HG02938 (cell line): Measurements from ENCODE around the gene LAMTOR1.

Source experiments
- ATAC-seq: cut with Tn5 transposase; IDR thresholded peaks from one replicate; pipeline ENCODE4 v1.9.1; 2021; ENCODE audit warnings: mild to moderate bottlenecking, moderate library complexity; ENCODE audit not compliant: unreplicated experiment

The LAMTOR1 gene

DNA sequence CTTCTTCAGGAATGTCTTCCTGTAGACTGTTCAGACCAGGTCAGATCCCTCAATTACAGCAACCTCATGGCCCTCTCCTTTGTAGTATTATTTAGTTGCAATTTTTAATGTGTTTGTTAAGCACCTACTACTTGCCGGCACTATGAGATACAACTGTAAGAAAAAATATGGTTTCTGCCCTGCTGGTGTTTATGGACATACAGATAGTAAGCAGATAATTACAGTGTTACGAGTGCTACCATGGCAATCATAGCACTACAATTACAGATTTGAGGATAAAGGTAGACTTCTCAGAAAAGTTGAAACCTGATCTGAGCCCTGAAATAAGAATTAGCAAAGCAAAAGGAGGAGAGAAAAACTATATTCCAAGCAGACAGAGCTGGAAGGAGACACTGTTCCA is 19.7 kb downstream of the LAMTOR1 start:
- no peak for ATAC-seq

DNA sequence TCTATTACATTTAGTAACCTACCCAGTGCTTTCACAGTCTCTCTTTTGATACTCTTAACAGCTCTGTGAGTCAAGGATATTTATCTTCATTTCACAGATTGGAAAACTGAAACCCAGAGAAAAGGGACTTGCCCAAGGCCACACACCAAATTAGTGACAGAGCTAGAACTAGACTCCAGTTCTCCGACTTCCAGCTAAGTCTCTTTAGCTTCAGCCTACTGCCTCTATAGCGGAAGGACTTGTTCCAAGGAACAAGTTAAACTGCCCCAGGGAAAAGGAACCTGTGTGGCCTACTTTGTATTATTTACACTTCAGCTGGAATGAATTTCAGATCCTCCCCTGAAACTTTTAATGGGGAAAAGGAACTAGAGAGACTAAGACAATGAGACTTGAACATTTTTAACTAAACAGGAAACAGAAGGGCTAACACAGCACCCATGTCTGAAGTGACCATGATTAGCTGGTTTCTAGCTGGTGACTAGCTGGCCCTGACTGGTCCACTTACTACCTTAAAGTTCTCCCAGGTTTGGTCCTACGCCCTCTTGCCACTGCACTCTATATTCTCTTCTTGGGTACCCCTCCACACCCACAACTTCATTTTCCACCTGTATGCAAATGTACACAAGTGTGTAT is 21.2 kb downstream of the LAMTOR1 start:
- no peak for ATAC-seq

DNA sequence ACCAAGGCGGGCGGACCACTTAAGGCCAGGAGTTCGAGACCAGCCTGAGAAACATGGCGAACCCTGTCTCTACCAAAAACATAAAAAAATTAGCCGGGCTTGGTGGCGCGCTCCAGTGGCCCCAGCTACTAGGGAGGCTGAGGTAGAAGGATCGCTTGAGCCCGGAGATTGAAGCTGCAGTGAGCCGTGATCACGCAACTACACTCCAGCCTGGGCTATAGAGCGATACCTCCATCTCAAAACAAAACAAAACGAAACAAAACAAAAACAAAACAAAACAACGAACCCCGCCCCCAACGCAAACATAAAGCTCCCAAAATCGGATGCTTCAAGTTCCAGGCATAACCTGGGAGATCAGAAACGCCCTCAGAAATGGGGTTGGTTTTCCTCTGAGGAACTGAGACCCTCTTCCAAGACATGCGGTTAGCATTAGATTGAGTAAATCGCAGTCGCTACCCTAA is 21.9 kb downstream of the LAMTOR1 start:
- no peak for ATAC-seq

DNA sequence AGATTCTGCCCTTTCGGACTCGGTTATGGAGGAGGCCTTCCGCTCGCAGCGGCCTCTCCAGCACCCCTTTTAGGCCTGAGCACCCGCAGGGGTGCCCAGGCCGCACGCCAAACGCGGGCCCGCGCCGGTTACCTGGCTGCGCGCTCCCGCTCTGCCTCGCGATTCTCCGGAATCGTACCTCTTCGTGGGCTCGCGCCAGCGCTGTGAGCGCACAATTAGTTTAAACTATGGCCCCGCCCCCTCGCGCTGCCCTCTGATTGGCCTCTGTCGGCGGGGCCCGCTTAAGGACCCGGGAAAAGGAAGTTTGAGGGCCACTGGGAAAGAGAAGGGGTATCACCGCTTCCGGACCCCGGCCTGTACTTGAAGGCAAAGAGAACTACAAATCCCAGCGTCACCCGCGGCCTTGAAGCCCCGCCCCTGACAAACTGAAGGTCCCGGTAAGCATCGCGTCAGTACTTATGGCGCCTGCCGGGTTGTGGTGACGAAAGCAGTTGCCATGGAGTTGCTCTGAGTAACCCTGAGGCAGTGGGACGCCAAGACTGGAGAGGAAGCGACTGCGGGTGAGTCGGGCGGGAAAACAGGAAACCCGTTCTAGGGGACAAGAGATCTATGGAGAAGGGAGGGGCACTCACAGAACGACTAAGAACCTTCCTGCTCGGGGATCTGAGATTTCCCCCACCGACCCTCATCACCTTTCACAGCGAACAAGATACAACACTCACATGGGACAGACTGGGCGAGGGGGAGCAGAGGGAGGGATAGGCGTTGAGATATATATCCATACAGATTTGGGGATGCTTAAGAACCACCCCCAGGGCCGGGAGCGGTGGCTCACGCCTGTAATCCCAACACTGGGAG is 22.5 kb downstream of the LAMTOR1 start, which contains the start of the genes LRRC51 and NUMA1:
LRRC51 (plus strand) TSS at position 525 of the 858 bp plus-strand sequence. CDS start 8,234 bp downstream, outside the sequence.
NUMA1 (minus strand) TSS at position 217 of the 858 bp plus-strand sequence. CDS start 44,599 bp downstream, outside the sequence.
- ATAC-seq, result peak; percentile 96

DNA sequence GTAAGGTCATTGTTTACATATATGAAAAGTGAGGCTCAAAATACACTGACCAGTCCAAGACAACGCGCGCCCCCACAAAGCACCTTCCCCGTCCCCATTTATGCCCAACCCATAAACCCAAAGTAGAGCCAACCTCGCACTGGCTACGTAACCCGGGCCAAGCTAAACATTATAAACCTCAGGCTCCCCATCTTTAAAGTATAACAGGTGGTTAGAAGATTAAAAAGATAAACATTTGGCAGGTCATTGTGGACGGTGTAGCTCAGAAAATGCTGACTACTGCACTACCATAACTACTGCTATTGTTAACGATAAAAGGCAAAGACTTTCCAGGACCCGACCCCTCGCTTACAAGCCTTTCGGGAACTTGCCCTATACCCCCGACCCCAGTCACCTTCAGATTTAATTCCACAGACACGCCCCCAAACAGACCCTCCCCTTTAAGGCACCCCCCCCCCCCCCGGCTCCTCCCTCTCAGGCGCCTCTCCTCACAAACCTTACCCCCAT is 23.2 kb downstream of the LAMTOR1 start:
- no peak for ATAC-seq

DNA sequence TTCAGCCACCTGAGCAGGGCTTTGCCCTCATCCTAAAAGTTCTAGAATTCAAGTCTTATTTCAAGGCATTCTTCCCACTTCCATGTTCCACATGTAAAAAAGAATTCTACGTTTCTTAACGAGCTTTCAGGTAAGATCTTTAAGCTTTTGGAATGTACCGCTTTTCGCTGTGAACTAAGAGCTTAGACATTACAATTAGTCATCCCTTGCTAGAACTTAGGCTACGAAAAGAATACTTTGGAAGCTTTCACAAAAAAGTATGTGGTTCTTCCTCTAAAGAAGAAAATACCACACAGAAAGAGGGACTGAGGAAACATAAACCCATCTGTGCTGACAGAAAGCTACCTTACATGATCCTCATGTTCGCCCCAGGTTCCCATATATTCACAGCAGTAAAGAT is 24.6 kb downstream of the LAMTOR1 start:
- no peak for ATAC-seq

DNA sequence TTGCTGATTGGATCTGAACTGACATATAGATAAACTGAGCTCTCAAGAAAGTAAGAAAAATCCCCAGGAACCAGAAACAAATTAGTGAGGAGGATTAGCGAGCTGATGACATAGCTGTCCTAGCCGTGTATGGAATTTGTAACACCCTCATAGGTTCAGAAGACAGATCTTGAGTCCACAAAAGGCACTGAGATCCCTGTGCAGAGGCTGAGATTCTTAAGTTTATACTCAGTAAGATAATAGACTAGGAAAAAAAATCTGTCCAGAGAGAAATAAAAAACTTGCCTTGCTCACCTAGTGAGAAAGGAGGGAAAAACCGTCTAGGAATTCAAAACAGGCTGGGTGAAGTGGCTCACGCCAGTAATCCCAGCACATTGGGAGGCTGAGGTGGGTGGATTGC is 27.3 kb downstream of the LAMTOR1 start:
- ATAC-seq, result no peak

DNA sequence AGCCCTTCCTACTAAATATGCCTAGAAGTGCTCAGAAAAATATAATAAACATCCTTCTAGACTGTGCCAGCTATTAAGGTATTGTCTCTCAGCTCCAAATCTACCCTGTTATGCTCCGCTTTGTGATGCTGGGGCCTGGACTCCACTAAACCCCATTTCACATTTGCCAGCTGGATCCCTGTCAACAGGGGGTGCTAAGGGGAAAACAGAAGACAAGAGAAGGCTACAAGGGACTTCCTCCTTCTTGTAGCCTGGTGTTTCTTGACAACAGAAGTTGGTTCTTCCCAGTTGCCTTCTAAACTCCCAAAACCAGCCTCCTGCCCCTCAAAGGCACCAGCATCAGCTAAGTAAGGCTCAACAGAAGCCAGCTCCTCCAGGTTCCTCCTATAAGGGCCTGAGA is 28.0 kb downstream of the LAMTOR1 start:
- ATAC-seq, result no peak

DNA sequence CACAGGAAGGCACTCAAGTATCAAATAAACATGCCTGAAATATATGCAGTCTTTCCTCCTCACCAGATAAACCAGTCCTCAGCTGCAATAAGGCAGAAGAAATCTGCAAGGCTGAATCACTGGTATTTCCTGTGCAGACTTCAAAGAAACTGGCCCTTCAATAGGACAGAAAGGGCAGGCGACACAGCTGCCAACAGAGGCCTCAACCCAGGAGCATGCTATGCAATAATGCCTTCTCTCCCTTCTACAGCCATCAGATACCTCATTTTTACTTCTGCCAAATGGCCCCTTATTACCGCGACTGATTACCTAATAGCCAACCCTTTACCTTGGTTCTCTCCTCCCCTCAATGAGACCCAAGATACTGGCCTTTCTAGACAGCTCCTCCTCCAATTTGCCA is 30.7 kb downstream of the LAMTOR1 start:
- ATAC-seq, result no peak

DNA sequence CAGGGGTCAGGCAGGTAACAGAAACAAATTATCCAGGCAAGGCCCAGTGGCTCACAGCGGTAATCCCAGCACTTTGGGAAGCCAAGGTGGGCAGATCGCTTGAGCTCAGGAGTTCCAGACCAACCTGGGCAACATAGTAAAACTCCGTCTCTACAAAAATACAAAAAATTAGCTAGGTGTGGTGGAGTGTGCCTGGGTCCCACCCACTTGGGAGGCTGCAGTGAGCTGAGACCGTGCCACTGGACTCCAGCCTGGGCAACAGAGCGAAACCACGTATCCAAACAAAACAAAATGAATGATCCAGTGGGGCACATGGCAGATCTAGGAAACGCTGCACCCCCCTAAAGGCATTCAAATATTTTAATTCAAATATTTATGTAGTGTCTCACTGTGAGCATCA is 32.6 kb downstream of the LAMTOR1 start:
- ATAC-seq, result no peak

DNA sequence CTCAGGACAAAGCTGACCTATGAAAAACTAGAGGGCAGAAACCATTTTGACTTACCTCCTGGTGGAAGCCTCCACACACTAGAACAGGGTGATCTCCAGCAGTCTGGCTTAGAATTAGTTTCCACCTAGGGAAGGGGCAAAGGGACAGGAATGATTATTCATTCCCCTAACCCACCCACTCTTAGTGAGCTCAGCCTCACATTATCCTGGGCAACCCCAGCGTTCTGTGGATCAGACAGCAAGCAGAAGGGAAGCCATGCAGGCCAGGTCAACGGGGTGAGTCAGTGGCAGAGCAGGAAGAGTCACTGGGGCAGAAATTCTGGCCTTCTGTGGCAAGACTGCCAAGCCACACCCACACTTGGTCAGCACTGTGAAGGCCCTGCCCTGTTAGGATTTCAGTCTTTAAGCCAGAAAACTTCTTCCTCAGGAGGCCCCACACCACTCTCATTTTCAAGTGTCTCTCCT is 33.3 kb downstream of the LAMTOR1 start:
- ATAC-seq, result no peak

DNA sequence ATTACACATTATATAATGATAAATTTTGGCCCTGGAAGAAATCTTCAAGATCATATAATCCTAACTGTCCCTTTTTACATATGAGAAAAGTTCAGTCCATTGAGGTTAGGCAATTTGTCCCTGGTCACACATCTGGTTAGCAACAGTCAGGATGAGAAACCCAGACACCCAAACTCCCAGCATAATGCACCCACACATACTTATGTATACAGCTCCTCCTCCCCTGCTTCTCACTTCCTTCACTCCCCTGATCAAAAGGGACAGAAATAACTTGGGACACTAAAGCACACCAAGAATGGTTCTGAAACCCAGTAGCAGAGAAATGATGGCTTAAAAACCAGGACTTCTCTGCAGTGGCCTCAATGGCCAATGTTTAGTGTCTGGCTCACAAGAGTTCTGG is 33.9 kb downstream of the LAMTOR1 start:
- no peak for ATAC-seq

DNA sequence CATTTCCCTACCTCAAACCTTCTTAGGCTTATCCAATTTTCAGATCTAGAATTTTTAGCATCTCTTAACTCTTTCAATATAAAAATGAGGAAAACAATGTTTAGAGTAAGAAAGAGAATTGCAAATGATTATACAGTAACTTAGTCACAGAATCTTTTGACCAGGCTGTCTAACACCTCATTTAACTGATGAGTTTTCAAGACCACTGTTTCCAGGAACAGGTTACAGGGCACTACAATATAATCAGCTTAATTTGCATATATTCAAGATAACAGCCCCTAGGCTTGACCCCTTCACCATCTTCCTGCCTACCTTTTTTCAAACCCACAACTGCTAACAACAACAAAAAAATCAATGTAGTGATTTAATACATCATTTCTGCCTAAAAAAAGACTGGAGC is 35.4 kb downstream of the LAMTOR1 start:
- ATAC-seq, result no peak

DNA sequence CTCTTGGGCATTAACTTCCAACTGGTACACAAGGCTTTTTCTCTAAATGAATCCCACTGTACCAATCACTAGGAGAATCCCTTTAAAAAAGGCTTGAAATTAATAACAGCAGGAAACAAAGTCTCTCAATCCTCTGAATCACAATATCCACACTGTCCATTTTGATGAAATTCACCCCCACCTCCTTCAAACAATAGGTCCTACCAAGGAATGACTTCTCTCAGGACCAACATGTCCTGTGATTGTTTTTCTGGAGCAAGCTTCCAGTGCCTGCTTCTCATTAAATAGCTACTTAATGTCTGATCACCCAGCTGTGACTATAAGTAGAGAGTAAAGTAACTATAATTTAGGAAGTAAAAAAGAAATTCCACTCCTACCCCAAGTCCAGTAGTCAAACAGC is 35.8 kb downstream of the LAMTOR1 start:
- ATAC-seq, result no peak

DNA sequence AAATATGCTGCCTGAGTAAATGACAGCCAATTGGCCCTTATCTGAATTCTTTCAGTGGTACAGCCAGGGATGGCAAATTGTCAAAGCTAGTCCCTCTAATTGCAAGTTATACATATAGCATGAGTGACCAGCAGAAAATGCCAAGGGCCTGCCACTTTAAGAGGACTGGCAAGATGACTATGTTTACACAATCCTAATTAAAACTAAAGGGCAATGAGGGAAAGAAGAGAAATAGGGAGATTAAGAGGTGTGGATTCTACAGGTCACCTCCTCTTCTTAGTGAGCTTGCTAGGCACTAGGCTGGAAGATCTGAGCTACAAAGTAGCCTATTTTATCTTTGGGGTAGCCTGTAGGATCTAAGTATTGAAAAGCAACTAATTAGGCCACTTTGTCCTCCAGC is 36.2 kb downstream of the LAMTOR1 start:
- ATAC-seq, result no peak

DNA sequence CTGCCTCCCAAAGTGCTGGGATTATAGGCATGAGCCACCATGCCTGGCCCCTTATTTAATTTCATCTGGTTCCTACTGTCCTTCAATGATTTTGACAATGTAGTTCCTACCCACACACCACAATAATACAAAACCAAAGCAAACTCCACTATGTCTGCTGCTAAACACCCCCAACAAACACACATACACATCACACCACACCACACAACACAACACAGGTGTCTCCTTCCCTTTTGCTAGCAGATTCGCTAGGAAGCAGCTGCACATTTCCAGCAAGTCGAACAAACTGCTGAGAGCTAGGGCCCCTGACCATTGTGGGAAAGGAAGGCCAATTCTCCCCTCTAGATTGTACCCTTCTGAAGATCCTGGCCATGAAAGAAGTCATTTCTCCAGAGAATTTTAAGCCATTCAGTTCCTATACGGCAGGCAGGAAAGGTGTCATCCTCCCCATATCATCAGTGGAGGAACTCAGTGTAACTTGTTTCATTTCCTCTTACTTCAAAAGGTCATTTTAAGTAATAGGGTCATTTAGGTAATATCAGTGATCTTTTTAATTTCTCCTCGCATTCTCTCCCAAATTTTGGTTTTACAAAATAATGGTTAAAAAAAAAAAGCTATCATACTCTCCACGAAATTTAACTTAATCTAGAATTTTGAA is 41.2 kb downstream of the LAMTOR1 start:
- no peak for ATAC-seq

DNA sequence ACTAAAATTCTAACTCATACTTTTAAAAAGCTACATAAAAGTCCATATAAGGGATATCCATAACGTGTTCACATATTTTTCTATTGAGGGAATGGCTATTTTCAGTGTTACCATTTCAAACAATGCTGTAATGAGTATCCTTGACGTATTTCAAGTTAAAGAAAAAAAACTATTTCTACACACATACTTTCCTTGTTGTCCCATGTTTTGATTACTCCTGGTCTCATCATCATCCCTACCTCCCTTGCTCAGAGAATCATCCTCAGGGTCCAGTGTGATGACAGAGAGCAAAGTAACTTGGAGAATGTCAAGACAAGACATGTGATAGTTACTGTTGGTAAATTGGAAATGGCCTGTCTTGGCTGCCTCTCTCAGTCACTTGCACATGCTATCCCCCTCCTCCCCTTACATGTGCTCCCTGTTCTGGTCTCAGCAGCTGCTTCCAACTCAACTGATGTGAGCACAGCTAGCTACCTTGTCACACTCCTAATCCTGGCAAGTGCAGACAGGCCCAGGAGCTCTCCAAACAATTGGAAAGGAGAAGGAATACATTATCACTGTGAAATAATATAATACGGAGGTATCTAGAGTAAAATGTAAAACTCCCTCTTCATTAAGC is 44.6 kb downstream of the LAMTOR1 start:
- no peak for ATAC-seq

DNA sequence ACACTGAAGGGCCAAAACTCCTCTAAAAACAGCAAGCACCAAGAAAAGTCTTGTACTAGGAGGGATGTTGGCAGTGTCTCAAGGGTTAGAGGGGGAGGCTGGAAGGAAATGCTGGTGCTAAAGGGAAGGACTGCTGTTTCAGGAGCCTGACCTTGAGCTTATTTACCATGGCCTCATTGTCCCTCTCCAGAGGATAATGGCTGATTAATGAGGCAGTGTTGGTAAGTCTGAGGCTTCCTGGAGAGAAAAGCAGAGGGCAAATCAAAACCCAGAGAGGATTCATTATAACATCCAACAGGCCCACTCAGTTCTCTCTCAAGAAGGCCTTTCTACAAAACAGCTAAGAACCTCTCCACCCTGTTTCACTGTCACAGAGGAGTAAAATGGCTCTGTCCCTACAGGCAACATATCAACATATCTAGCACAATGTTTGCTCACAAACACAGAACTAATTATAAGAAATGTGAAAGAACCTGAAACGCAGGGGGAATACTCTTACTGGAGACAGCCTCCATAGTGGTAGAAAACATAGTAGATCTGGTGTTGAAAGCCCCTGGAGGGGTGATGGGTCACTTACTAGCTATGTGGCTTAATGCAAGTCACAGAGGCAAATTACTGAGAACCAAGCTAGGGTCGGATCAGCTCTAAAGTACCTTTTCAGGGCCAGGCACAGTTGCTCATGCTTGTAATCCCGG is 54.2 kb downstream of the LAMTOR1 start:
- no peak for ATAC-seq
